Measurements from ENCODE around the gene DOK7. TPM values are rescaled to one million over a fixed set of nuclear protein-coding genes. Genes with fewer than 3 reads are reported as not detected.

The DOK7 gene
- total and polyA plus RNA-seq, 9 donors: 0.19 to 33.4 (median 2.2) TPM; not detected in 3

DNA sequence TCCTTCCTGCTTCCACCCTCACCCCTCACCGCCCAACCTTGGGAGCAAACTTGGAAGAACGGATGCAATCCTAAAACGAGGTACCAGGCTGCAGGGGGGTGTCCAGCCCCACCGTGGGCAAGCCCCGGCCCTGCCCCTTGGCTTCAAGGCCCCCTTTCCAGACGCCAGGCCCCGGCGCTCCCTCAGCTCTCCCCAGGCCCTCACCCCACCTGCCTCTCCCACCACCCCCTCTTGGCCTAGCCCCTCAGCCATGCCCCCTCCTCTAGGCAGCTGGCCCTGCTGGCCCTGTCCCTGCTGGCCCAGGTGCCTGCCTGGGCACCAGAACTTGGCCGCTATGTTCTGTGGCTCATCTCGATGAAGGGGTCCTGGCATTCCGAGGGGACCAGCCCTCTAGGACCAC lies 35.3 kb downstream of the DOK7 start:
- Histone ChIP-seq H3K27ac (no peak overlapping the region), H3K4me3 (no peak overlapping the region), H3K36me3 (no peaks in the 10 kb centered on the region), H3K27me3 (no peaks in the 10 kb centered on the region), H3K4me1 (ENCODE audit: insufficient read depth) (no peaks in the 10 kb centered on the region), H3K9me3 (no peaks in the 10 kb centered on the region)
- intact Hi-C loops (cut with DNase I): no loop called here
- no peak for DNase-seq
- TF ChIP-seq, protein P1, sequence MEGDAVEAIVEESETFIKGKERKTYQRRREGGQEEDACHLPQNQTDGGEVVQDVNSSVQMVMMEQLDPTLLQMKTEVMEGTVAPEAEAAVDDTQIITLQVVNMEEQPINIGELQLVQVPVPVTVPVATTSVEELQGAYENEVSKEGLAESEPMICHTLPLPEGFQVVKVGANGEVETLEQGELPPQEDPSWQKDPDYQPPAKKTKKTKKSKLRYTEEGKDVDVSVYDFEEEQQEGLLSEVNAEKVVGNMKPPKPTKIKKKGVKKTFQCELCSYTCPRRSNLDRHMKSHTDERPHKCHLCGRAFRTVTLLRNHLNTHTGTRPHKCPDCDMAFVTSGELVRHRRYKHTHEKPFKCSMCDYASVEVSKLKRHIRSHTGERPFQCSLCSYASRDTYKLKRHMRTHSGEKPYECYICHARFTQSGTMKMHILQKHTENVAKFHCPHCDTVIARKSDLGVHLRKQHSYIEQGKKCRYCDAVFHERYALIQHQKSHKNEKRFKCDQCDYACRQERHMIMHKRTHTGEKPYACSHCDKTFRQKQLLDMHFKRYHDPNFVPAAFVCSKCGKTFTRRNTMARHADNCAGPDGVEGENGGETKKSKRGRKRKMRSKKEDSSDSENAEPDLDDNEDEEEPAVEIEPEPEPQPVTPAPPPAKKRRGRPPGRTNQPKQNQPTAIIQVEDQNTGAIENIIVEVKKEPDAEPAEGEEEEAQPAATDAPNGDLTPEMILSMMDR (IDR thresholded peaks at IDR 0.05): no peak
- TF ChIP-seq EP300 (IDR thresholded peaks at IDR 0.05) (no peak), POLR2A (IDR thresholded peaks at IDR 0.05) (no peak)
- whole genome bisulfite sequencing, 3 donors: 66 to 74% (median 66%) methylated on average over 10 to 11 of the region's 11 CpGs

DNA sequence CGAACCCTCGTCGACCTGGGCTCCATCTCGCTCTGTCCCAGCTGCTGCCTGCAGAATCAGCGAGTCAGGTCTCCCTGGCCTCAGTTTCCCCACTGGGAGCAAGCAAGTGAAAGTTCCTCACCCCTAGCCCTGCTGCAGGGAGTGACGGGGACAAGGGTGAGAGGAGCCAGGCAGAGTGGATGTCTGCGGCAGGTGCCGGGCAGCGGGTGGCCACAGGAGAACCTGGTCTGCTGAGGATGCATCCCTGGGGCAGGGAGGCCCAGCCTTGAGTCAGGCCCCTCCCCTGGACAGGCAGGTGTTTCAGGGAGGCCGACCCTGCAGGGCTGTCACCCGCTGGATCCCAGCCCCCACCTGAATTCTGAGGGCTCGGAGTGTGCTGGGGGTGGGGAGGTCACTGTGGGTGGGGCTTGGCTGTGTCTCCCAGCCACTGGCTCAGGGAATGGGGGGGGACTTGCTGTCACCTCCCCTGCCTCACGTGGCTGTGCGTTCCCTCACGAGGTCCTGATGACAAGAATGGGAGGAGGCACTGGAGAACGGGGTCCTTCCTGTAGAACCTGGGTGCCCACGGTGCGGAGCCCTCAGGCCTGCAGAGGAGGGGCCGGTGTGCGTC lies 35.9 kb downstream of the DOK7 start:
- H3K4me3 ChIP-seq: no peak overlapping the region
- TF ChIP-seq EP300 (IDR thresholded peaks at IDR 0.05) (no peak), POLR2A (IDR thresholded peaks at IDR 0.05) (no peak)
- TF ChIP-seq, protein P1 (IDR thresholded peaks at IDR 0.05): no peak
- H3K27me3 ChIP-seq: no peaks in the 10 kb centered on the region
- 84 to 90% (median 89%) methylated on average over 18 to 20 of the region's 20 CpGs for WGBS, 3 donors
- H3K36me3 ChIP-seq: no peaks in the 10 kb centered on the region
- H3K27ac ChIP-seq: no peak overlapping the region
- DNase-seq: no peak
- H3K9me3 ChIP-seq: no peaks in the 10 kb centered on the region
- intact Hi-C loops (cut with DNase I): no loop called here
- no peaks in the 10 kb centered on the region for H3K4me1 ChIP-seq (ENCODE audit: insufficient read depth)

DNA sequence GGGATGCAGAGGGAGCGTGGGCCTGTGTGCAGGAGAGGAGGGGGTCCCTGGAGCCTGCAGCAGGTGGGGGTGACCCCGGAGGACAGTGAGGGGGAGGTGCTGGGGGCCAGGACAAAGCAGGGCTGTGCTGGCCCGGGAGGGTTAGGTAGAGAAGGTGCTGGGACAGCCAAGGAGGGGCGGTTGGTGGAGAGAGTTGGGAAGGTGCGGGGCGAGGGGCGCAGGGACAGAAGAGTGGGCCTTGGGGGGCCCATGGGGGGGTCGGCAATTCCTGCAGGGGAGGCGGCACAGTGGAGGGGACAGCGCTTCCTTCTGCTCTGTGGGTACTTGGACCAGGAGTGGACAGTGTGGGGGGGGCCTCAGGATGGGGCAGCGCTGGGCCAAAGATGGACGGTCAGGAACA lies 36.6 kb downstream of the DOK7 start:
- no peaks in the 10 kb centered on the region for H3K36me3 ChIP-seq
- no peak for TF ChIP-seq POLR2A (IDR thresholded peaks at IDR 0.05)
- TF ChIP-seq EP300 (IDR thresholded peaks at IDR 0.05): no peak
- TF ChIP-seq, protein P1 (IDR thresholded peaks at IDR 0.05): no peak

DNA sequence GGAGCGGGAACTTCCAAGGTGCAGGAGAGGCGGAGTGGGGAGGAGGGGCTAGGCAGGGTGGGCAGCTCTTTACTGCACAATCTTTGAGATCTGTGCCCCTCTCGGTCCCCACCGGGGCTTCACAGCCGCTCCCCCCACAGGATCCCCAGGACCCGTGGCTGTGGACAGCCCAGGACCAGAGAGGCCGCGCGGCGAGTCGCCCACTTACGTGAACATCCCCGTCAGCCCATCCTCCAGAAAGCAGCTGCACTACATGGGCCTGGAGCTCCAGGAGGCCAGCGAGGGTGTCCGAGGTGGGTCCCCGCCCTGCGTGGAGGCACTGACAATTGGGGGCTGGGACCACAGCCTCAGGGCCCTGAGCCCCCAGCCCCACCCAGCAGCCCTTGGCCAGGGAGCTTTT lies 37.0 kb downstream of the DOK7 start:
- intact Hi-C loops (cut with DNase I): no loop called here
- no peak for TF ChIP-seq POLR2A (IDR thresholded peaks at IDR 0.05)
- TF ChIP-seq, protein P1 (IDR thresholded peaks at IDR 0.05): no peak
- no peak for TF ChIP-seq EP300 (IDR thresholded peaks at IDR 0.05)
- no peaks in the 10 kb centered on the region for H3K36me3 ChIP-seq
- no peak for DNase-seq
- no peaks in the 10 kb centered on the region for H3K4me1 ChIP-seq (ENCODE audit: insufficient read depth)
- no peak overlapping the region for H3K27ac ChIP-seq
- no peaks in the 10 kb centered on the region for H3K27me3 ChIP-seq
- H3K9me3 ChIP-seq: no peaks in the 10 kb centered on the region
- no peak overlapping the region for H3K4me3 ChIP-seq
- WGBS, 3 donors: 93 to 96% (median 95%) methylated on average over 17 of the region's 17 CpGs

More for the DNA sequence above, 36.6 kb downstream of the DOK7 start:
- intact Hi-C loops (cut with DNase I): no loop called here
- H3K27ac ChIP-seq: no peak overlapping the region
- 88 to 92% (median 89%) methylated on average over 12 of the region's 12 CpGs for WGBS, 3 donors
- H3K4me3 ChIP-seq: no peak overlapping the region
- H3K9me3 ChIP-seq: no peaks in the 10 kb centered on the region
- no peaks in the 10 kb centered on the region for H3K4me1 ChIP-seq (ENCODE audit: insufficient read depth)
- no peak for DNase-seq
- H3K27me3 ChIP-seq: no peaks in the 10 kb centered on the region
